Fibroblast of lung (primary cell): Measurements from ENCODE around the gene NPTX1. TPM values are rescaled to one million over a fixed set of nuclear protein-coding genes. Genes with fewer than 3 reads are reported as not detected.

Experiments used
- DNase-seq, 2 donors: peaks; one replicate each; pipeline versions ENCODE4 v3.0.0 to v3.0.0-alpha.2; 2010; ENCODE audit warnings: low read depth in 2 of 2
- H2AFZ ChIP-seq: 2 replicates; pipeline ENCODE4 v1.5.1; 2012; ENCODE audit warnings: low read length, control low read depth, inconsistent platforms
- H3K27ac ChIP-seq: 2 replicates; pipeline ENCODE4 v1.5.1; 2011; ENCODE audit warnings: low read length, control low read depth; ENCODE audit not compliant: insufficient read depth
- H3K27me3 ChIP-seq: 2 replicates; pipeline ENCODE4 v1.5.1; 2011; ENCODE audit warnings: mild to moderate bottlenecking, low read length; ENCODE audit not compliant: control insufficient read depth, insufficient read depth
- H3K36me3 ChIP-seq: 2 replicates; pipeline ENCODE4 v1.5.1; 2011; ENCODE audit warnings: low read length; ENCODE audit not compliant: control insufficient read depth, insufficient read depth
- H3K4me1 ChIP-seq: 2 replicates; pipeline ENCODE4 v1.5.1; 2011; ENCODE audit warnings: low read length; ENCODE audit not compliant: control insufficient read depth, insufficient read depth; ENCODE audit errors: extremely low read depth
- H3K4me2 ChIP-seq: 2 replicates; pipeline ENCODE4 v1.5.1; 2011; ENCODE audit warnings: low read length, control low read depth; ENCODE audit not compliant: insufficient read depth; ENCODE audit errors: extremely low read depth
- H3K4me3 ChIP-seq, 4 experiments: fragments of 200-600 bp in 1 of 4; sonication (generic) in 1 of 4; replicated peaks in 1 of 4; 2 replicates each; pipeline ENCODE4 v1.5.1; 2011 to 2016; ENCODE audit warnings: low read length in 4 of 4, low read depth in 3 of 4, mild to moderate bottlenecking in 3 of 4, control low read depth in 2 of 4, inconsistent platforms in 1 of 4, mixed read lengths in 1 of 4; ENCODE audit not compliant: insufficient read depth in 1 of 4; ENCODE audit errors: control extremely low read depth in 1 of 4
- H3K79me2 ChIP-seq: 2 replicates; pipeline ENCODE4 v1.5.1; 2012; ENCODE audit warnings: mild to moderate bottlenecking, low read length, inconsistent platforms; ENCODE audit not compliant: control insufficient read depth, insufficient read depth
- H3K9ac ChIP-seq: 2 replicates; pipeline ENCODE4 v1.5.1; 2011; ENCODE audit warnings: mild to moderate bottlenecking, low read length, control low read depth; ENCODE audit not compliant: insufficient read depth
- H3K9me3 ChIP-seq: 2 replicates; pipeline ENCODE4 v1.5.1; 2012; ENCODE audit warnings: low read depth, low read length; ENCODE audit not compliant: control insufficient read depth, insufficient read depth
- H4K20me1 ChIP-seq: 2 replicates; pipeline ENCODE4 v1.5.1; 2011; ENCODE audit warnings: low read length; ENCODE audit not compliant: control insufficient read depth, insufficient read depth; ENCODE audit errors: extremely low read depth
- EZH2 ChIP-seq: IDR thresholded peaks from 2 replicates; pipeline ENCODE4 v1.5.1; 2012; ENCODE audit warnings: low read length, control low read depth, mild to moderate bottlenecking; ENCODE audit errors: missing control alignments
- polyA plus RNA-seq, 2 donors: library from polyadenylated mRNA; depleted of rRNA in 1 of 2; stranded (reverse) in 1 of 2; unstranded in 1 of 2; fragments of >200 nt; gene quantifications; 2 replicates each; pipeline ENCODE4 v1.2.1, GENCODE V29; 2011 to 2012; ENCODE audit warnings: missing spikeins in 1 of 2
- total RNA-seq: library from RNA; depleted of rRNA; stranded (reverse); fragments of >200 nt; gene quantifications from 2 replicates; pipeline ENCODE4 v1.2.1, GENCODE V29; 2014
- TF ChIP-seq, protein P1 (sequence below), 2 donors: IDR thresholded peaks in 1 of 2; conservative IDR thresholded peaks in 1 of 2; 1 replicate in 1 of 2; 2 replicates in 1 of 2; pipeline ENCODE4 v1.5.1; 2011 to 2012; ENCODE audit warnings: low read length in 2 of 2, control low read depth in 1 of 2, inconsistent platforms in 1 of 2, low read depth in 1 of 2, mild to moderate bottlenecking in 1 of 2

The NPTX1 gene
- total and polyA plus RNA-seq, 2 donors (not counting 1 experiment from before 2014, with no cell fraction given), result 14.9 to 31.2 TPM

- Histone ChIP-seq H3K36me3 (peaks cover 7% of the 10 kb centered on the region), H3K4me2 (no peak overlapping the region), H3K4me3 (no peak overlapping the region), H3K9me3 (no peaks in the 10 kb centered on the region), H4K20me1 (no peaks in the 10 kb centered on the region), H3K4me1 (peaks cover 3% of the 10 kb centered on the region), H2AFZ (no peak overlapping the region), H3K27me3 (peaks cover 5% of the 10 kb centered on the region), H3K79me2 (peaks cover 22% of the 10 kb centered on the region), H3K27ac (no peak overlapping the region), H3K9ac (no peak overlapping the region)
- DNase-seq, result no peak
- TF ChIP-seq, protein P1, sequence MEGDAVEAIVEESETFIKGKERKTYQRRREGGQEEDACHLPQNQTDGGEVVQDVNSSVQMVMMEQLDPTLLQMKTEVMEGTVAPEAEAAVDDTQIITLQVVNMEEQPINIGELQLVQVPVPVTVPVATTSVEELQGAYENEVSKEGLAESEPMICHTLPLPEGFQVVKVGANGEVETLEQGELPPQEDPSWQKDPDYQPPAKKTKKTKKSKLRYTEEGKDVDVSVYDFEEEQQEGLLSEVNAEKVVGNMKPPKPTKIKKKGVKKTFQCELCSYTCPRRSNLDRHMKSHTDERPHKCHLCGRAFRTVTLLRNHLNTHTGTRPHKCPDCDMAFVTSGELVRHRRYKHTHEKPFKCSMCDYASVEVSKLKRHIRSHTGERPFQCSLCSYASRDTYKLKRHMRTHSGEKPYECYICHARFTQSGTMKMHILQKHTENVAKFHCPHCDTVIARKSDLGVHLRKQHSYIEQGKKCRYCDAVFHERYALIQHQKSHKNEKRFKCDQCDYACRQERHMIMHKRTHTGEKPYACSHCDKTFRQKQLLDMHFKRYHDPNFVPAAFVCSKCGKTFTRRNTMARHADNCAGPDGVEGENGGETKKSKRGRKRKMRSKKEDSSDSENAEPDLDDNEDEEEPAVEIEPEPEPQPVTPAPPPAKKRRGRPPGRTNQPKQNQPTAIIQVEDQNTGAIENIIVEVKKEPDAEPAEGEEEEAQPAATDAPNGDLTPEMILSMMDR (conservative IDR thresholded peaks at IDR 0.05 in 1 of 2, IDR thresholded peaks at IDR 0.05 in 1 of 2; ENCODE audit: low read depth in 1 of 2, low read length in 2 of 2), result no peak
- TF ChIP-seq EZH2, result no peak
Observed at GRCh38 chr17:80471922-80472321, 4.5 kb downstream of the NPTX1 start.

- H4K20me1 ChIP-seq, result no peaks in the 10 kb centered on the region
- no peak for DNase-seq
- no peak overlapping the region for H2AFZ ChIP-seq
- H3K27ac ChIP-seq, result no peak overlapping the region
- no peak overlapping the region for H3K4me2 ChIP-seq
- H3K9me3 ChIP-seq, result no peaks in the 10 kb centered on the region
- H3K79me2 ChIP-seq, result peaks cover 17% of the 10 kb centered on the region
- no peak overlapping the region for H3K4me3 ChIP-seq
- peaks cover 3% of the 10 kb centered on the region for H3K4me1 ChIP-seq
- H3K9ac ChIP-seq, result no peak overlapping the region
- peaks cover 7% of the 10 kb centered on the region for H3K36me3 ChIP-seq
- peaks cover 2% of the 10 kb centered on the region for H3K27me3 ChIP-seq
- TF ChIP-seq EZH2, result no peak
- TF ChIP-seq, protein P1 (conservative IDR thresholded peaks at IDR 0.05 in 1 of 2, IDR thresholded peaks at IDR 0.05 in 1 of 2; ENCODE audit: low read depth in 1 of 2, low read length in 2 of 2), result no peak
Observed at GRCh38 chr17:80470603-80471002, 5.8 kb downstream of the NPTX1 start.

GRCh38 chr17:80469667-80470066 lies 6.7 kb downstream of the NPTX1 start:
- peaks cover 3% of the 10 kb centered on the region for H3K4me1 ChIP-seq
- no peak overlapping the region for H3K4me2 ChIP-seq
- H2AFZ ChIP-seq, result no peak overlapping the region
- H3K27me3 ChIP-seq, result no peaks in the 10 kb centered on the region
- peaks cover 9% of the 10 kb centered on the region for H3K79me2 ChIP-seq
- H3K27ac ChIP-seq, result no peak overlapping the region
- no peak for DNase-seq
- H3K4me3 ChIP-seq, result no peak overlapping the region
- no peak overlapping the region for H3K9ac ChIP-seq
- H3K36me3 ChIP-seq, result peaks cover 7% of the 10 kb centered on the region
- H4K20me1 ChIP-seq, result no peaks in the 10 kb centered on the region
- no peaks in the 10 kb centered on the region for H3K9me3 ChIP-seq
- TF ChIP-seq, protein P1 (conservative IDR thresholded peaks at IDR 0.05 in 1 of 2, IDR thresholded peaks at IDR 0.05 in 1 of 2; ENCODE audit: low read depth in 1 of 2, low read length in 2 of 2), result no peak
- TF ChIP-seq EZH2, result no peak
